HG02798 (cell line): ENCODE results near the gene PRRG3.

Source experiments
- ATAC-seq: cut with Tn5 transposase; IDR thresholded peaks from one replicate; pipeline ENCODE4 v1.9.1; 2021; ENCODE audit warnings: mild to moderate bottlenecking; ENCODE audit not compliant: unreplicated experiment, poor library complexity

PRRG3 gene

DNA sequence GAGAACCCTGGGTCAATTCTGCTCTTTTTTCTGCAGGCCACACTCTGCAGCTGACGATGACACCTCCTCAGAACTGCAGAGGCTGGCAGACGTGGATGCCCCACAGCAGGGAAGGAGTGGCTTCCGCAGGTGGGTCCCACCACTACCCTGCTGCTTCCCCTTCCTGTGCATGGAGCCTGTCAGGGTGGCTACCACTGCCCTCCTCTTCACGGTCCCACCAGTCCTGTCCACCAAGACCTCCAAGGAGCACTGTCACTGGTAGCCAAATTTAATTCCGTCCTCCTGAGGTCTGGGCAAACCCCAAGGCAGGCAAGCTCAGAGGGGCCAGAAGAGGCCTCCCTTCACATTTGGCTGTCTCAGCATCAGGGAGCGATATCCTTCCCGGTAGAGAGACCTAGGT is 43.5 kb downstream of the PRRG3 start:
- ATAC-seq: no peak

DNA sequence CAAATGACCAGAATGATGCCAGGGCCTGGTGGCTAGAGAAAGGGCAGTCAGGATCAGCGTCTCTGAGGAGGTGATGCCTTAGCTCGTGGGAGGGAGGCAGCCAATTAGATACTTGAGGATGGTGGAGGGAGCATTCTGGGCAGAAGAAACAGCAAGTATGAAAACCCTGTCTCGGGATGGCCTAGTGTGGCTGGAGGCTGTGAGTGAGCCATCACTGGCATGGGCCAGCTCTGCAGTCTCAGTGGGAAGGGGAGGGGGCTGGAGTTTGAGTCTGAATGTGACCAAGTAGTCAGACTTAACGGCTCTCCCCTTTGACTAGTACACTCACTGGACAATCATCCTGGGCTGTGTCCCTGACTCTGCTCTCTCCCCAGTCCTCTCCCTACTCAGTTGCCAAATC is 46.3 kb downstream of the PRRG3 start:
- no peak for ATAC-seq

DNA sequence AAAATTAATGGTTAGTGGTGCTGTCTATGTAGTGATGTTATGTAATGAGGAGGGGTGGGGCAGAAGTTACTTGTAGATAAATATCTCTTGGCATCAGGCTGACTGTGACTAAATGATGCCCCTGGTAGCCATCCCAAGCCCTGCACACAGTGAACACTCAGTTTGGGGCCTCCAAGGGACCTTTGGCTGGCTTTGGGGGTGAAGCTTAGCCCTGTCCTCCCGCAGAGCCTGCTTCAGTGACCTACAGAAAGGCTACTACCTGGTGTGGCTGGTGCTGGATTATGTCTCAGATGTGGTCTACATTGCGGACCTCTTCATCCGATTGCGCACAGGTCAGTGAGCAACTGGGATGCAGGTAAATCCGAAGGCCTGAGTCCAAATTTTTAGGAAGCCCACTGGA is 47.1 kb downstream of the PRRG3 start:
- no peak for ATAC-seq

- no peak for ATAC-seq
Measured at GRCh38 chrX:151743651-151744470, 48.6 kb downstream of the PRRG3 start.

DNA sequence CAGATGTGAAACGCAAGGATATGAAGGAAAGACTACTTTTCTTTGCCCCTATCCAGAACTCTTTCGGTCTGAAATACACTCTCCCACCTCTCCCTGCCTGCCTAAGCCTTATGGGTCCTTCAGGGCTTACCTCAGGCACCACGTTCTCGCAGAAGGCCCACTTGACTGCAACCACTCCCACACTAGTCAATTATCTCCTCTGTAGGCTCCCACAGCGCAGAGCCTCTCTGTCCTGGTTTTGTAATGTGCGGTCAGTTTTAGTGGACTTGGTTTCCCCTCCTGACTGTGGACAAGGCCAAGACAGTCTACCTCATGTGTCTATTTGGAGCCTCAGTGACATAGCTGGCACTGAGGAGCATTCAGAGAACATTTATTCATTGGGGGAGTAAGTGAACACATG is 50.4 kb downstream of the PRRG3 start:
- ATAC-seq: no peak

DNA sequence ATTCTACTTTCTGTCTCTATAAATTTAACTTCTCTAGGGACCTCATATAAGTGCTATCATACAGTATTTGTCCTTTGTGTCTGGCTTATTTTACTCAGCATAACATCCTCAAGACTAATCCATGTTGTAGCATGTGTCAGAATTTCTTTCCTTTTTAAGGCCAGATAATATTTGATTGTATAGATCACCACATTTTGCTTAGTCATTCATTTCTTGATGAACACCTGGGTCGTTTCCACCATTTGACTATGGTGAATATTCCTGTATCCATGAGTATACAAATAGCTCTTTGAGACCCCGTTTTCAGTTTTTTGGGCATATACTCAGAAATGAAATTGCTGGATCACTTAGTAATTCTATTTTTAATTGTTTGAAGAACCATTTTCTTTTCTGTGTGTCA is 51.2 kb downstream of the PRRG3 start:
- ATAC-seq: no peak

GRCh38 chrX:151750511-151750910 is 55.3 kb downstream of the PRRG3 start:
- ATAC-seq: no peak

- no peak for ATAC-seq
Measured at GRCh38 chrX:151752847-151753246, 57.6 kb downstream of the PRRG3 start.

- peak; percentile 82 for ATAC-seq
Measured at GRCh38 chrX:151753313-151754046, 58.2 kb downstream of the PRRG3 start.

DNA sequence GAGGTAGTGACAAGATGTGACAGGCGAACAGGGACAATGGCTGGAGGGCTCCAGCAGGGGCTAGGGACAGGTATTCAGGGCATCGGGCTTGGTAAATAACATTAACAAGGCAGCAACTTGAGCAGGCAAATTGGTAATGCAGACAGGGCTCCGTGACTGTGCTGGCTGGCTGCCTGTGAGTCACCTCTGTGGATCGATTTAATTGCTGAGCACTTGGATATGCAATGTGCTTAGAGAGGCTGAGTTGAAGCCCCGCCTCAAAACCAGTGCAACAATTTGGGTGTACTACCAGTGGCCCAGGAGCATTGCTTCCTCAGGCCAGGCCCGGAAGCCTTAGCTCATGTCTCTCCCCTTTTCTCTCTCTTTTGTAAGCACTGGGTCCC is 58.8 kb downstream of the PRRG3 start:
- no peak for ATAC-seq

GRCh38 chrX:151754641-151755215 is 59.5 kb downstream of the PRRG3 start:
- ATAC-seq: no peak
